GM12878 (cell line): ENCODE data around the gene KRTAP1-3. TPM values are rescaled to one million over a fixed set of nuclear protein-coding genes. Genes with fewer than 3 reads are reported as not detected.

Experiments
- ATAC-seq: fragments of 200-7000 bp; cut with Tn5 transposase; 3 replicates; pipeline ENCODE4 v1.9.1; 2020; ENCODE audit warnings: mild to moderate bottlenecking, moderate library complexity
- BruUV-seq: library from RNA; stranded (reverse); fragments of 400-500 nt; replicated peaks from 2 replicates; lab custom pipeline; 2021; lab: Mats Ljungman, UMichigan
- CTCF ChIA-PET: fragments of 300-600 bp; sonication (Branson Sonifier 250); formaldehyde crosslinking; extraction: SDS; loops from one replicate; lab custom pipeline; 2021; ENCODE audit warnings: inconsistent platforms; lab: Yijun Ruan, JAX
- POLR2A ChIA-PET: fragments of 350-600 bp; formaldehyde crosslinking; extraction: SDS; loops from one replicate; lab custom pipeline; 2021; ENCODE audit warnings: inconsistent platforms; lab: Charles Lee
- RAD21 ChIA-PET: fragments of 300-600 bp; sonication (Branson Sonifier 250); formaldehyde crosslinking; loops from one replicate; lab custom pipeline; 2023; ENCODE audit warnings: antibody characterized with exemption; ENCODE audit not compliant: unreplicated experiment; lab: Charles Lee
- SMC1A ChIA-PET: fragments of 300-600 bp; sonication (Branson Sonifier 250); formaldehyde crosslinking; loops from one replicate; lab custom pipeline; 2023; ENCODE audit not compliant: unreplicated experiment, uncharacterized antibody; lab: Charles Lee
- DNase-seq: peaks from one replicate; pipeline ENCODE4 v3.0.0-alpha.2; 2011; ENCODE audit warnings: low read depth, low spot score
- FAIRE-seq: peaks from 3 replicates; lab custom pipeline; 2011; peaks lifted over from hg19 to GRCh38; lab: Jason Lieb, UNC
- H2AFZ ChIP-seq: 2 replicates; pipeline ENCODE4 v1.6.0; 2011; ENCODE audit warnings: low read depth, low read length, control low read depth; ENCODE audit not compliant: control insufficient read depth
- H3K27ac ChIP-seq: 2 replicates; pipeline ENCODE4 v1.5.1; 2011; ENCODE audit warnings: control low read depth; ENCODE audit not compliant: control insufficient read depth, insufficient read depth
- H3K27me3 ChIP-seq, 2 experiments: replicated peaks in 1 of 2; 2 replicates each; pipeline versions ENCODE4 v1.6.0 to v1.6.1; 2011; ENCODE audit warnings: low read length in 1 of 2; ENCODE audit not compliant: control insufficient read depth in 2 of 2, insufficient read depth in 2 of 2
- H3K36me3 ChIP-seq, 2 experiments: 2 replicates each; pipeline ENCODE4 v1.5.1; 2011; ENCODE audit warnings: low read length in 1 of 2; ENCODE audit not compliant: control insufficient read depth in 2 of 2, insufficient read depth in 2 of 2
- H3K4me1 ChIP-seq: 2 replicates; pipeline ENCODE4 v1.6.1; 2011; ENCODE audit warnings: mild to moderate bottlenecking, low read length, moderate library complexity, mixed read lengths; ENCODE audit not compliant: control insufficient read depth, insufficient read depth
- H3K4me2 ChIP-seq: 2 replicates; pipeline ENCODE4 v1.6.0; 2011; ENCODE audit warnings: control low read depth; ENCODE audit not compliant: control insufficient read depth, insufficient read depth
- H3K4me3 ChIP-seq: fragments of 200-600 bp; sonication (generic); 2 replicates; pipeline ENCODE4 v1.5.1; 2016
- H3K79me2 ChIP-seq: 2 replicates; pipeline ENCODE4 v1.6.0; 2011; ENCODE audit warnings: low read length; ENCODE audit not compliant: control insufficient read depth, insufficient read depth
- H3K9ac ChIP-seq: 2 replicates; pipeline ENCODE4 v1.8.0; 2011; ENCODE audit warnings: low read length, control low read depth, mixed read lengths; ENCODE audit not compliant: control insufficient read depth, insufficient read depth
- H3K9me3 ChIP-seq: replicated peaks from 3 replicates; pipeline ENCODE4 v1.5.1; 2011; ENCODE audit warnings: mild to moderate bottlenecking, low read length; ENCODE audit not compliant: control insufficient read depth, insufficient read depth
- H4K20me1 ChIP-seq: 2 replicates; pipeline ENCODE4 v1.6.0; 2011; ENCODE audit not compliant: control insufficient read depth, insufficient read depth
- CREB1 ChIP-seq: IDR thresholded peaks from 2 replicates; pipeline ENCODE4 v1.6.1; 2012; ENCODE audit warnings: low read depth, mild to moderate bottlenecking, inconsistent platforms
- CTCF ChIP-seq, 3 experiments: IDR thresholded peaks in 2 of 3; conservative IDR thresholded peaks in 1 of 3; 2 replicates each; pipeline ENCODE4 v1.5.1; 2011; ENCODE audit warnings: low read depth in 3 of 3, low read length in 3 of 3, mild to moderate bottlenecking in 3 of 3, control low read depth in 2 of 3, moderate library complexity in 2 of 3, inconsistent platforms in 1 of 3, mixed read lengths in 1 of 3; ENCODE audit not compliant: control insufficient read depth in 2 of 3, insufficient read depth in 1 of 3; ENCODE audit errors: extremely low read depth in 1 of 3
- ETV6 ChIP-seq, 2 experiments: fragments of 450-650 bp in 1 of 2; IDR thresholded peaks in 1 of 2; conservative IDR thresholded peaks in 1 of 2; 2 replicates each; pipeline ENCODE4 v1.6.1; 2014; ENCODE audit warnings: antibody characterized with exemption in 1 of 2, borderline replicate concordance in 1 of 2, low read depth in 1 of 2, mild to moderate bottlenecking in 1 of 2, moderate library complexity in 1 of 2
- GABPA ChIP-seq: IDR thresholded peaks from 2 replicates; pipeline ENCODE4 v1.6.1; 2014; ENCODE audit warnings: antibody characterized with exemption, low read depth, mild to moderate bottlenecking, inconsistent platforms
- HDAC2 ChIP-seq: fragments of 200-600 bp; sonication (generic); IDR thresholded peaks from 2 replicates; pipeline ENCODE4 v1.6.1; 2017
- IKZF1 ChIP-seq: fragments of 450-650 bp; conservative IDR thresholded peaks from 2 replicates; pipeline ENCODE4 v1.6.1; 2017; ENCODE audit warnings: antibody characterized with exemption, mild to moderate bottlenecking
- KAT2A ChIP-seq: conservative IDR thresholded peaks from 2 replicates; pipeline ENCODE4 v1.6.1; 2011; ENCODE audit warnings: low read depth, low read length; ENCODE audit not compliant: control insufficient read depth
- MXI1 ChIP-seq: fragments of 150-350 bp; IDR thresholded peaks from 2 replicates; pipeline ENCODE4 v1.6.1; 2011; ENCODE audit warnings: low read depth, mild to moderate bottlenecking, inconsistent platforms, low read length, improper control_type of control experiment
- NFYA ChIP-seq: IDR thresholded peaks from 2 replicates; pipeline ENCODE4 v1.6.1; 2011; ENCODE audit warnings: low read depth, mild to moderate bottlenecking, low read length, improper control_type of control experiment, borderline replicate concordance
- RBBP5 ChIP-seq: fragments of 200-600 bp; sonication (generic); conservative IDR thresholded peaks from 2 replicates; pipeline ENCODE4 v1.6.1; 2016
- RELB ChIP-seq: fragments of 450-650 bp; IDR thresholded peaks from 2 replicates; pipeline ENCODE4 v1.6.1; 2017; ENCODE audit warnings: low read depth, mild to moderate bottlenecking, moderate library complexity
- SMARCA5 ChIP-seq: fragments of 450-650 bp; IDR thresholded peaks from 2 replicates; pipeline ENCODE4 v1.6.1; 2017; ENCODE audit warnings: mild to moderate bottlenecking
- USF1 ChIP-seq: IDR thresholded peaks from 2 replicates; pipeline ENCODE4 v1.6.1; 2011; ENCODE audit warnings: borderline replicate concordance, low read depth, mild to moderate bottlenecking, moderate library complexity, mixed read lengths, low read length; ENCODE audit not compliant: insufficient read depth; ENCODE audit errors: extremely low read length
- USF2 ChIP-seq: IDR thresholded peaks from 2 replicates; pipeline ENCODE4 v1.6.1; 2011; ENCODE audit warnings: low read depth, low read length, improper control_type of control experiment, borderline replicate concordance
- YBX1 ChIP-seq: fragments of 450-650 bp; IDR thresholded peaks from 2 replicates; pipeline ENCODE4 v1.6.1; 2016; ENCODE audit warnings: antibody characterized with exemption
- ZNF384 ChIP-seq: IDR thresholded peaks from 2 replicates; pipeline ENCODE4 v1.6.1; 2012; ENCODE audit warnings: low read depth, mild to moderate bottlenecking, low read length, improper control_type of control experiment, borderline replicate concordance
- WGBS: methylation state at CpG from one replicate; pipeline ENCODE4 v1.1.6; 2016; ENCODE audit warnings: low lambda C conversion rate; ENCODE audit not compliant: insufficient replicate concordance, insufficient coverage; ENCODE audit errors: missing lambda C conversion rate; 5-methylcytosine and 5-hydroxymethylcytosine counted together
- in situ Hi-C: fragments of 300-500 bp; cut with MboI; formaldehyde crosslinking; loops from 9 replicates; pipeline ENCODE4 v1.14.3; 2018; ENCODE audit warnings: mixed read lengths
- intact Hi-C: fragments of 100-400 bp; cut with micrococcal nuclease; formaldehyde crosslinking; loops from one replicate; pipeline ENCODE4 v1.14.2; 2022; ENCODE audit not compliant: unreplicated experiment
- polyA plus RNA-seq, 11 experiments: library from polyadenylated mRNA; depleted of rRNA in 4 of 11; unstranded in 6 of 11; stranded (reverse) in 5 of 11; fragments of >200 nt; fragmentation: Nextera tagmentation in 4 of 11; fragmentation: Illumina TruSeq in 1 of 11; extraction: Ambion mirVana in 4 of 11; extraction: Trizol in 1 of 11; gene quantifications; 1 replicate in 1 of 11; 2 replicates in 10 of 11; pipeline versions ENCODE4 v1.2.1 to v1.2.3, GENCODE V29; 2011 to 2016; ENCODE audit warnings: inconsistent platforms in 2 of 11, missing spikeins in 2 of 11, low read depth in 1 of 11
- total RNA-seq, 4 experiments: library from RNA; depleted of rRNA in 3 of 4; stranded (reverse); fragments of >200 nt in 3 of 4; fragmentation: Illumina TruSeq in 1 of 4; extraction: Trizol in 1 of 4; gene quantifications; 2 replicates each; pipeline versions ENCODE4 v1.2.1 to v1.2.3, GENCODE V29; 2013 to 2021
- TF ChIP-seq, protein P1 (sequence below): fragments of 450-650 bp; IDR thresholded peaks from 2 replicates; pipeline ENCODE4 v1.6.1; 2016; ENCODE audit warnings: mild to moderate bottlenecking

The KRTAP1-3 gene
- total and polyA plus RNA-seq, 10 of the 15 experiments (the other 5 are each of a cell fraction or from before 2014, with no cell fraction given): not detected

- no TSS peak for BruUV-seq
- no peaks in the 10 kb centered on the region for H4K20me1 ChIP-seq
- ChIA-PET POLR2A (no interaction called here), CTCF (interaction anchor here (0.8 kb wide), 1 partner anchor 45 kb away, joined by 3 read pairs; no protein-coding TSS in a partner anchor), RAD21 (no interaction called here), SMC1A (no interaction called here)
- no peak overlapping the region for H3K27ac ChIP-seq
- in situ Hi-C loops (no loop called here), intact Hi-C loops (no loop called here)
- H3K36me3 ChIP-seq: no peaks in the 10 kb centered on the region
- no peak for FAIRE-seq
- no peaks in the 10 kb centered on the region for H3K79me2 ChIP-seq
- 0% methylated on average over 1 of the region's 1 CpG for WGBS
- DNase-seq: no peak
- TF ChIP-seq, protein P1, sequence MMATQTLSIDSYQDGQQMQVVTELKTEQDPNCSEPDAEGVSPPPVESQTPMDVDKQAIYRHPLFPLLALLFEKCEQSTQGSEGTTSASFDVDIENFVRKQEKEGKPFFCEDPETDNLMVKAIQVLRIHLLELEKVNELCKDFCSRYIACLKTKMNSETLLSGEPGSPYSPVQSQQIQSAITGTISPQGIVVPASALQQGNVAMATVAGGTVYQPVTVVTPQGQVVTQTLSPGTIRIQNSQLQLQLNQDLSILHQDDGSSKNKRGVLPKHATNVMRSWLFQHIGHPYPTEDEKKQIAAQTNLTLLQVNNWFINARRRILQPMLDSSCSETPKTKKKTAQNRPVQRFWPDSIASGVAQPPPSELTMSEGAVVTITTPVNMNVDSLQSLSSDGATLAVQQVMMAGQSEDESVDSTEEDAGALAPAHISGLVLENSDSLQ: no peak
- TF ChIP-seq NFYA (no peak), YBX1 (no peak), ETV6 (conservative IDR thresholded peaks at IDR 0.05 in 1 of 2, IDR thresholded peaks at IDR 0.05 in 1 of 2; ENCODE audit: borderline replicate concordance in 1 of 2, low read depth in 1 of 2) (no peak), GABPA (no peak), RBBP5 (no peak), HDAC2 (no peak), ZNF384 (no peak), IKZF1 (no peak), USF2 (no peak), CREB1 (no peak), KAT2A (no peak), USF1 (no peak), MXI1 (no peak), CTCF (IDR thresholded peaks at IDR 0.05 in 2 of 3, conservative IDR thresholded peaks at IDR 0.05 in 1 of 3; ENCODE audit: control insufficient read depth in 2 of 3, extremely low read depth in 1 of 3, insufficient read depth in 1 of 3, low read depth in 3 of 3, low read length in 3 of 3) (no peak), SMARCA5 (no peak), RELB (no peak)
- no peak overlapping the region for H3K4me2 ChIP-seq
- H3K4me3 ChIP-seq: no peak overlapping the region
- H3K9me3 ChIP-seq: no peaks in the 10 kb centered on the region
- peaks cover 0 to 3% of the 10 kb centered on the region in 2 experiments; a peak in 2 of 4 replicates for H3K27me3 ChIP-seq
- no peaks in the 10 kb centered on the region for H3K4me1 ChIP-seq
- H3K9ac ChIP-seq: no peak overlapping the region
- no peak for ATAC-seq
- no peak overlapping the region for H2AFZ ChIP-seq
Observed at GRCh38 chr17:41009936-41010335, 24.7 kb downstream of the KRTAP1-3 start.
